ENCODE results near the gene PTPRK.

Gene PTPRK

GRCh38 chr6:127923135-127923534 is 597.3 kb downstream of the PTPRK start:
- no peak for DNase-seq (ENCODE audit: low spot score)

GRCh38 chr6:127921982-127922381 is 598.4 kb downstream of the PTPRK start:
- no peak for DNase-seq (ENCODE audit: low spot score)

GRCh38 chr6:127920804-127921203 is 599.6 kb downstream of the PTPRK start:
- DNase-seq (ENCODE audit: low spot score) = no peak

Measured in globus pallidus (tissue), 1 donor.